Measurements from ENCODE around the gene CTNND2.

CTNND2 gene

DNA sequence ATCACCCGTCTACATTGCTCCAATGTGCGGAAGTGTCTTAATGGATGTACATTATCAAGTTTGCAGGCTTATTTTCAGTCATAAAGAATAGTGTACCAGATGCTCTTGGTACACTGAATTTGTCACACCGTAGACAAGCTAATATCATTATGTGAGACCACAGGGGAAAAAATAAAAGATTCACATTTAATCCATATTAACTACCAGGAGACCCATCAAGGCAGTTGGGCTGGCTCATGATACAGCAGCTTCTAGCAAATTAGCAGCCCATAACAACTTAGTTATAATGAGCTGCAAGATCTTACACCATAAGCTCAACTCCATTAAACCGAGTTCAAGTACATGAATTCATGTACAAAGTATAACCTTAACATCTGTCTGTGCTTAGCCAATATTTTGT, 324.9 kb downstream of the CTNND2 start:
- H3K9ac ChIP-seq (ENCODE audit: low read length): no peak overlapping the region
- H3K14ac ChIP-seq (ENCODE audit: low read length in 2 of 2): no peak overlapping the region
- no peak overlapping the region for H3K4me3 ChIP-seq (ENCODE audit: insufficient read depth in 1 of 2, low read depth in 1 of 2, low read length in 2 of 2)
- H3K4ac ChIP-seq (ENCODE audit: low read depth in 1 of 2, low read length in 2 of 2): no peak overlapping the region
- no peaks in the 10 kb centered on the region for H3K27me3 ChIP-seq (ENCODE audit: control insufficient read depth in 1 of 2, insufficient read depth in 1 of 2, low read length in 2 of 2)
- H3K9me3 ChIP-seq (ENCODE audit: control insufficient read depth, low read length): no peaks in the 10 kb centered on the region
- no peak overlapping the region for H4K8ac ChIP-seq (ENCODE audit: low read length)
- no peak overlapping the region for H3K23ac ChIP-seq (ENCODE audit: low read length in 2 of 2)
- H2BK120ac ChIP-seq (ENCODE audit: low read depth, low read length): no peak overlapping the region
- no peak for DNase-seq
- H4K91ac ChIP-seq (ENCODE audit: low read length): no peak overlapping the region
- no peak overlapping the region for H2AFZ ChIP-seq (ENCODE audit: low read depth, low read length)
- H3K36me3 ChIP-seq (ENCODE audit: control insufficient read depth in 1 of 2, insufficient read depth in 2 of 2, low read depth in 1 of 2, low read length in 2 of 2): no peaks in the 10 kb centered on the region
- no peak overlapping the region for H2BK15ac ChIP-seq (ENCODE audit: low read depth, poor library complexity, severe bottlenecking)
- no peak overlapping the region for H3K18ac ChIP-seq (ENCODE audit: low read depth in 1 of 2, low read length in 2 of 2)
- no peak overlapping the region for H2BK5ac ChIP-seq (ENCODE audit: low read depth, low read length, poor library complexity, severe bottlenecking)
- 72% methylated on average over 2 of the region's 4 CpGs for WGBS
- H3K79me1 ChIP-seq (replicated peaks; ENCODE audit: low read length, poor library complexity, severe bottlenecking): no peaks in the 10 kb centered on the region
- H2AK5ac ChIP-seq (ENCODE audit: low read length, severe bottlenecking): no peak overlapping the region
- H3K4me2 ChIP-seq (ENCODE audit: low read length, poor library complexity, severe bottlenecking): no peak overlapping the region
- no peak overlapping the region for H3K27ac ChIP-seq (ENCODE audit: low read length, poor library complexity, severe bottlenecking)
- no peaks in the 10 kb centered on the region for H3K4me1 ChIP-seq (ENCODE audit: control insufficient read depth, insufficient read depth, low read depth, low read length)
- no peak overlapping the region for H2BK12ac ChIP-seq (ENCODE audit: low read length in 2 of 2)

GRCh38 chr5:11574787-11575186, 329.5 kb downstream of the CTNND2 start:
- Histone ChIP-seq H2AFZ (ENCODE audit: low read depth, low read length) (no peak overlapping the region), H3K36me3 (ENCODE audit: control insufficient read depth in 1 of 2, insufficient read depth in 2 of 2, low read depth in 1 of 2, low read length in 2 of 2) (no peaks in the 10 kb centered on the region), H2BK5ac (ENCODE audit: low read depth, low read length, poor library complexity, severe bottlenecking) (no peak overlapping the region), H2BK15ac (ENCODE audit: low read depth, poor library complexity, severe bottlenecking) (no peak overlapping the region), H3K79me1 (replicated peaks; ENCODE audit: low read length, poor library complexity, severe bottlenecking) (no peaks in the 10 kb centered on the region), H2BK120ac (ENCODE audit: low read depth, low read length) (no peak overlapping the region), H4K91ac (ENCODE audit: low read length) (no peak overlapping the region), H2AK5ac (ENCODE audit: low read length, severe bottlenecking) (no peak overlapping the region), H4K8ac (ENCODE audit: low read length) (no peak overlapping the region), H3K4me3 (ENCODE audit: insufficient read depth in 1 of 2, low read depth in 1 of 2, low read length in 2 of 2) (no peak overlapping the region), H3K18ac (ENCODE audit: low read depth in 1 of 2, low read length in 2 of 2) (no peak overlapping the region), H3K14ac (ENCODE audit: low read length in 2 of 2) (no peak overlapping the region), H3K23ac (ENCODE audit: low read length in 2 of 2) (no peak overlapping the region), H3K4ac (ENCODE audit: low read depth in 1 of 2, low read length in 2 of 2) (no peak overlapping the region), H3K27ac (ENCODE audit: low read length, poor library complexity, severe bottlenecking) (no peak overlapping the region), H3K9me3 (ENCODE audit: control insufficient read depth, low read length) (no peaks in the 10 kb centered on the region), H3K27me3 (ENCODE audit: control insufficient read depth in 1 of 2, insufficient read depth in 1 of 2, low read length in 2 of 2) (no peaks in the 10 kb centered on the region), H3K4me1 (ENCODE audit: control insufficient read depth, insufficient read depth, low read depth, low read length) (no peaks in the 10 kb centered on the region), H2BK12ac (ENCODE audit: low read length in 2 of 2) (no peak overlapping the region), H3K4me2 (ENCODE audit: low read length, poor library complexity, severe bottlenecking) (no peak overlapping the region), H3K9ac (ENCODE audit: low read length) (no peak overlapping the region)
- no peak for DNase-seq
- WGBS: 67% methylated on average over 2 of the region's 2 CpGs

DNA sequence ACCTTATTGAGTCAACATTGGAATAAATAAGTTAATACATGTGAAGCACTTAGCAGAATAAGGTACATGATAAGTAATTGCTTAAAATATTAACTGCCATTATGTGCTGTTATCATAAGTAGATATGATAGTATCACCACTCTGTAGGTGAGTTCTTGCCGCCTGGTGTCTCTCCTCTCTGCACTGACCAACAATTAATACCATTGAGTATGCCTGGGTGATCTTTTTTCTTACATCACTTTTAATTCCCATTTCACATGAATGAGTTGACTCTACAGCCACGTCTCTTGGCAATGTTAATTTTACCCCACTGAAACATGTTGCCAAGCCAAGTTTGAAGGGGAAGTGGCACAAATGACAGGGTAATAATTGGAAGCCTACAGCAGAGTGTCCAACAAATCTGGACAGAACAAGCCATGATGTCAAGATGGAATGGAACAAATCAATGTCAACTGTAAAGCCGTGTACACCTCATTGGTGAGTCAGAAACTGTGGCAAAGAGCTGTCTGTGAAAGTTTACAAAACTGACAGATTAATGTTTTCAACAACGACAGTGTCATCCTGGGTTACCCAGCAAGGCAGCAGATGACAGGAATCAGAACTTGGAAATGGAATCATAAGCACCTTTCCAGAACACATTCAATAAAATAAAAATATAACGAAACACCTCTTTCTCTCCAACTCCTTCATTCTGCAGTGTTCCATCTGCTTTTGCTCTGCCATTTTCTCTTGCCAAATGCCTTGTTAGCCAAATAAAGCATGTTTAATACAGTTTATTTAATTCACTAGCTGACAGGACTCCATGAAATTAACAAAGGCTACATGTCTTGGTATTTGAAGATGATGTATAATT, 330.9 kb downstream of the CTNND2 start:
- Histone ChIP-seq H3K4me3 (ENCODE audit: insufficient read depth in 1 of 2, low read depth in 1 of 2, low read length in 2 of 2) (no peak overlapping the region), H3K27ac (ENCODE audit: low read length, poor library complexity, severe bottlenecking) (no peak overlapping the region), H2BK5ac (ENCODE audit: low read depth, low read length, poor library complexity, severe bottlenecking) (no peak overlapping the region), H2AFZ (ENCODE audit: low read depth, low read length) (no peak overlapping the region), H2AK5ac (ENCODE audit: low read length, severe bottlenecking) (no peak overlapping the region), H3K9me3 (ENCODE audit: control insufficient read depth, low read length) (no peaks in the 10 kb centered on the region), H2BK12ac (ENCODE audit: low read length in 2 of 2) (no peak overlapping the region), H3K14ac (ENCODE audit: low read length in 2 of 2) (no peak overlapping the region), H3K23ac (ENCODE audit: low read length in 2 of 2) (no peak overlapping the region), H3K9ac (ENCODE audit: low read length) (no peak overlapping the region), H2BK120ac (ENCODE audit: low read depth, low read length) (no peak overlapping the region), H3K18ac (ENCODE audit: low read depth in 1 of 2, low read length in 2 of 2) (no peak overlapping the region), H3K36me3 (ENCODE audit: control insufficient read depth in 1 of 2, insufficient read depth in 2 of 2, low read depth in 1 of 2, low read length in 2 of 2) (no peaks in the 10 kb centered on the region), H4K8ac (ENCODE audit: low read length) (no peak overlapping the region), H3K4me2 (ENCODE audit: low read length, poor library complexity, severe bottlenecking) (no peak overlapping the region), H3K4me1 (ENCODE audit: control insufficient read depth, insufficient read depth, low read depth, low read length) (no peaks in the 10 kb centered on the region), H3K79me1 (replicated peaks; ENCODE audit: low read length, poor library complexity, severe bottlenecking) (no peaks in the 10 kb centered on the region), H4K91ac (ENCODE audit: low read length) (no peak overlapping the region), H3K27me3 (ENCODE audit: control insufficient read depth in 1 of 2, insufficient read depth in 1 of 2, low read length in 2 of 2) (no peaks in the 10 kb centered on the region), H2BK15ac (ENCODE audit: low read depth, poor library complexity, severe bottlenecking) (no peak overlapping the region), H3K4ac (ENCODE audit: low read depth in 1 of 2, low read length in 2 of 2) (no peak overlapping the region)
- 40% methylated on average over 5 of the region's 5 CpGs for WGBS
- no peak for DNase-seq

- Histone ChIP-seq H3K79me1 (replicated peaks; ENCODE audit: low read length, poor library complexity, severe bottlenecking) (no peaks in the 10 kb centered on the region), H3K36me3 (ENCODE audit: control insufficient read depth in 1 of 2, insufficient read depth in 2 of 2, low read depth in 1 of 2, low read length in 2 of 2) (no peaks in the 10 kb centered on the region), H2AK5ac (ENCODE audit: low read length, severe bottlenecking) (no peak overlapping the region), H3K14ac (ENCODE audit: low read length in 2 of 2) (no peak overlapping the region), H4K91ac (ENCODE audit: low read length) (no peak overlapping the region), H3K4ac (ENCODE audit: low read depth in 1 of 2, low read length in 2 of 2) (no peak overlapping the region), H3K27me3 (ENCODE audit: control insufficient read depth in 1 of 2, insufficient read depth in 1 of 2, low read length in 2 of 2) (no peaks in the 10 kb centered on the region), H3K18ac (ENCODE audit: low read depth in 1 of 2, low read length in 2 of 2) (no peak overlapping the region), H2BK120ac (ENCODE audit: low read depth, low read length) (no peak overlapping the region), H3K27ac (ENCODE audit: low read length, poor library complexity, severe bottlenecking) (no peak overlapping the region), H3K23ac (ENCODE audit: low read length in 2 of 2) (no peak overlapping the region), H4K8ac (ENCODE audit: low read length) (no peak overlapping the region), H3K4me2 (ENCODE audit: low read length, poor library complexity, severe bottlenecking) (no peak overlapping the region), H2BK5ac (ENCODE audit: low read depth, low read length, poor library complexity, severe bottlenecking) (no peak overlapping the region), H2AFZ (ENCODE audit: low read depth, low read length) (no peak overlapping the region), H3K9me3 (ENCODE audit: control insufficient read depth, low read length) (no peaks in the 10 kb centered on the region), H3K9ac (ENCODE audit: low read length) (no peak overlapping the region), H3K4me1 (ENCODE audit: control insufficient read depth, insufficient read depth, low read depth, low read length) (no peaks in the 10 kb centered on the region), H2BK15ac (ENCODE audit: low read depth, poor library complexity, severe bottlenecking) (no peak overlapping the region), H3K4me3 (ENCODE audit: insufficient read depth in 1 of 2, low read depth in 1 of 2, low read length in 2 of 2) (no peak overlapping the region), H2BK12ac (ENCODE audit: low read length in 2 of 2) (no peak overlapping the region)
- WGBS: 91% methylated on average over 11 of the region's 12 CpGs
- DNase-seq: no peak
Observed at GRCh38 chr5:11564706-11565105, 339.5 kb downstream of the CTNND2 start.
